Transverse colon (tissue), 4 donors: ENCODE measurements around the gene DDHD1.

Experiments used
- CTCF ChIP-seq, 5 experiments: fragments of 200-600 bp in 3 of 5; fragments of 450-650 bp in 2 of 5; sonication (generic) in 3 of 5; IDR thresholded peaks; 1 replicate in 2 of 5; 2 replicates in 3 of 5; pipeline ENCODE4 v1.5.1; 2016 to 2017; ENCODE audit warnings: antibody characterized with exemption in 5 of 5, inconsistent platforms in 3 of 5, mild to moderate bottlenecking in 2 of 5, moderate library complexity in 1 of 5
- EP300 ChIP-seq: sonication (generic); formaldehyde crosslinking; IDR thresholded peaks from one replicate; pipeline ENCODE4 v1.6.1; 2017; ENCODE audit warnings: antibody characterized with exemption, low read depth
- POLR2A ChIP-seq: fragments of 450-650 bp; IDR thresholded peaks from one replicate; pipeline ENCODE4 v1.6.1; 2016; ENCODE audit warnings: antibody characterized with exemption, mild to moderate bottlenecking, moderate library complexity
- POLR2AphosphoS5 ChIP-seq, 3 donors: sonication (generic); formaldehyde crosslinking; IDR thresholded peaks; one replicate each; pipeline ENCODE4 v1.6.1; 2016; ENCODE audit warnings: antibody characterized with exemption in 3 of 3

- no peak for TF ChIP-seq CTCF (IDR thresholded peaks at IDR 0.05)
- TF ChIP-seq POLR2A = no peak
- no peak for TF ChIP-seq POLR2AphosphoS5 (IDR thresholded peaks at IDR 0.05)
- TF ChIP-seq EP300 = no peak
These were observed 26.0 kb downstream of the DDHD1 start for GRCh38 chr14:53127151-53127550.
